HL-60 (cell line): ENCODE results near the gene BPIFB6.

ENCODE experiments used
- CTCF ChIP-seq: IDR thresholded peaks from one replicate; pipeline ENCODE4 v1.5.1; 2011; ENCODE audit warnings: low read length, control low read depth, inconsistent platforms; ENCODE audit not compliant: insufficient read depth
- GABPA ChIP-seq: IDR thresholded peaks from 2 replicates; pipeline ENCODE4 v1.6.1; 2012; ENCODE audit warnings: low read depth
- POLR2AphosphoS5 ChIP-seq: IDR thresholded peaks from 2 replicates; pipeline ENCODE4 v1.6.1; 2012; ENCODE audit warnings: low read depth

GRCh38 chr20:33030076-33030475, 1.4 kb upstream of the BPIFB6 start:
- TF ChIP-seq CTCF (no peak), POLR2AphosphoS5 (no peak), GABPA (no peak)
